ENCODE results near the gene CCDC117.

GRCh38 chr22:28728002-28728401 is 44.5 kb upstream of the CCDC117 start:
- TF ChIP-seq, protein P1, sequence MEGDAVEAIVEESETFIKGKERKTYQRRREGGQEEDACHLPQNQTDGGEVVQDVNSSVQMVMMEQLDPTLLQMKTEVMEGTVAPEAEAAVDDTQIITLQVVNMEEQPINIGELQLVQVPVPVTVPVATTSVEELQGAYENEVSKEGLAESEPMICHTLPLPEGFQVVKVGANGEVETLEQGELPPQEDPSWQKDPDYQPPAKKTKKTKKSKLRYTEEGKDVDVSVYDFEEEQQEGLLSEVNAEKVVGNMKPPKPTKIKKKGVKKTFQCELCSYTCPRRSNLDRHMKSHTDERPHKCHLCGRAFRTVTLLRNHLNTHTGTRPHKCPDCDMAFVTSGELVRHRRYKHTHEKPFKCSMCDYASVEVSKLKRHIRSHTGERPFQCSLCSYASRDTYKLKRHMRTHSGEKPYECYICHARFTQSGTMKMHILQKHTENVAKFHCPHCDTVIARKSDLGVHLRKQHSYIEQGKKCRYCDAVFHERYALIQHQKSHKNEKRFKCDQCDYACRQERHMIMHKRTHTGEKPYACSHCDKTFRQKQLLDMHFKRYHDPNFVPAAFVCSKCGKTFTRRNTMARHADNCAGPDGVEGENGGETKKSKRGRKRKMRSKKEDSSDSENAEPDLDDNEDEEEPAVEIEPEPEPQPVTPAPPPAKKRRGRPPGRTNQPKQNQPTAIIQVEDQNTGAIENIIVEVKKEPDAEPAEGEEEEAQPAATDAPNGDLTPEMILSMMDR (IDR thresholded peaks at IDR 0.05), result no peak
- TF ChIP-seq POLR2A (IDR thresholded peaks at IDR 0.05) (no peak), POLR2AphosphoS5 (IDR thresholded peaks at IDR 0.05) (no peak)
